Gastrocnemius medialis (tissue), 4 donors: ENCODE data around the gene SEC14L5. TPM values are rescaled to one million over a fixed set of nuclear protein-coding genes. Genes with fewer than 3 reads are reported as not detected.

Experiments used
- ATAC-seq, 2 donors: fragments of 150-250 bp; one replicate each; pipeline ENCODE4 v1.9.1; 2016
- DNase-seq, 2 donors: peaks; one replicate each; pipeline ENCODE4 v3.0.0-alpha.2; 2019
- H3K27ac ChIP-seq, 4 donors: fragments of 200-600 bp; sonication (generic); 1 replicate in 1 of 4; 2 replicates in 3 of 4; pipeline ENCODE4 v1.5.1; 2016 to 2018; ENCODE audit warnings: mild to moderate bottlenecking in 2 of 4, moderate library complexity in 1 of 4
- H3K27me3 ChIP-seq, 3 donors: fragments of 200-600 bp; sonication (generic) in 2 of 3; 1 replicate in 1 of 3; 2 replicates in 2 of 3; pipeline versions ENCODE4 v1.5.1 to v1.6.0; 2016 to 2019; ENCODE audit warnings: mild to moderate bottlenecking in 1 of 3, moderate library complexity in 1 of 3
- H3K36me3 ChIP-seq, 2 donors: fragments of 200-600 bp; sonication (generic) in 1 of 2; one replicate each; pipeline ENCODE4 v1.5.1; 2017 to 2018
- H3K4me1 ChIP-seq, 2 donors: fragments of 200-600 bp; sonication (generic) in 1 of 2; one replicate each; pipeline ENCODE4 v1.5.1; 2016 to 2017; ENCODE audit warnings: mild to moderate bottlenecking in 2 of 2
- H3K4me3 ChIP-seq, 4 donors: fragments of 200-600 bp; sonication (generic) in 3 of 4; 1 replicate in 1 of 4; 2 replicates in 3 of 4; pipeline ENCODE4 v1.5.1; 2016 to 2019; ENCODE audit warnings: mild to moderate bottlenecking in 2 of 4
- H3K9me3 ChIP-seq, 3 donors: fragments of 200-600 bp; sonication (generic) in 2 of 3; 1 replicate in 1 of 3; 2 replicates in 2 of 3; pipeline ENCODE4 v1.5.1; 2016 to 2019
- POLR2A ChIP-seq, 2 donors: fragments of 450-650 bp; IDR thresholded peaks; one replicate each; pipeline ENCODE4 v1.6.1; 2017; ENCODE audit warnings: antibody characterized with exemption in 2 of 2, mild to moderate bottlenecking in 2 of 2, moderate library complexity in 2 of 2
- in situ Hi-C, 4 donors: fragments of 200-750 bp; cut with MboI; loops; one replicate each; pipeline versions ENCODE4 v1.15.0 to v1.8.0; 2017; ENCODE audit warnings: low sequenced_read_pairs in 4 of 4
- intact Hi-C: fragments of 100-400 bp; cut with DNase I; formaldehyde crosslinking; loops from one replicate; pipeline ENCODE4 v1.15.1; 2023; ENCODE audit warnings: low total_unique reads
- total RNA-seq, 4 donors: library from RNA; depleted of rRNA; stranded (reverse); fragments of >200 nt; gene quantifications; one replicate each; pipeline versions ENCODE4 v1.1.0 to v1.2.3, GENCODE V29; 2016
- TF ChIP-seq, protein P1 (sequence below), 5 experiments: fragments of 450-650 bp in 3 of 5; fragments of 200-600 bp in 2 of 5; sonication (generic) in 2 of 5; IDR thresholded peaks in 4 of 5; conservative IDR thresholded peaks in 1 of 5; 1 replicate in 4 of 5; 2 replicates in 1 of 5; pipeline ENCODE4 v1.5.1; 2016 to 2019; ENCODE audit warnings: antibody characterized with exemption in 5 of 5, mild to moderate bottlenecking in 3 of 5, moderate library complexity in 3 of 5

Gene SEC14L5
- total RNA-seq, 4 donors from 2014 or later = 0.85 to 5.8 (median 1.5) TPM

GRCh38 chr16:4931381-4931780 is 26.7 kb upstream of the SEC14L5 start:
- Histone ChIP-seq H3K27me3 (peaks cover 0 to 7% (median 6%) of the 10 kb centered on the region in 3 donors), H3K4me3 (no peak overlapping the region), H3K27ac (no peak overlapping the region), H3K9me3 (peaks cover 0 to 7% (median 4%) of the 10 kb centered on the region in 3 donors), H3K4me1 (peaks cover 12% of the 10 kb centered on the region in 2 donors), H3K36me3 (peaks cover 0 to 8% of the 10 kb centered on the region in 2 donors)
- no peak for TF ChIP-seq POLR2A (IDR thresholded peaks at IDR 0.05)
- TF ChIP-seq, protein P1, sequence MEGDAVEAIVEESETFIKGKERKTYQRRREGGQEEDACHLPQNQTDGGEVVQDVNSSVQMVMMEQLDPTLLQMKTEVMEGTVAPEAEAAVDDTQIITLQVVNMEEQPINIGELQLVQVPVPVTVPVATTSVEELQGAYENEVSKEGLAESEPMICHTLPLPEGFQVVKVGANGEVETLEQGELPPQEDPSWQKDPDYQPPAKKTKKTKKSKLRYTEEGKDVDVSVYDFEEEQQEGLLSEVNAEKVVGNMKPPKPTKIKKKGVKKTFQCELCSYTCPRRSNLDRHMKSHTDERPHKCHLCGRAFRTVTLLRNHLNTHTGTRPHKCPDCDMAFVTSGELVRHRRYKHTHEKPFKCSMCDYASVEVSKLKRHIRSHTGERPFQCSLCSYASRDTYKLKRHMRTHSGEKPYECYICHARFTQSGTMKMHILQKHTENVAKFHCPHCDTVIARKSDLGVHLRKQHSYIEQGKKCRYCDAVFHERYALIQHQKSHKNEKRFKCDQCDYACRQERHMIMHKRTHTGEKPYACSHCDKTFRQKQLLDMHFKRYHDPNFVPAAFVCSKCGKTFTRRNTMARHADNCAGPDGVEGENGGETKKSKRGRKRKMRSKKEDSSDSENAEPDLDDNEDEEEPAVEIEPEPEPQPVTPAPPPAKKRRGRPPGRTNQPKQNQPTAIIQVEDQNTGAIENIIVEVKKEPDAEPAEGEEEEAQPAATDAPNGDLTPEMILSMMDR (IDR thresholded peaks at IDR 0.05 in 4 of 5, conservative IDR thresholded peaks at IDR 0.05 in 1 of 5) = no peak
- in situ Hi-C loops = no loop called here
- no peak for DNase-seq
- intact Hi-C loops = no loop called here
- no peak for ATAC-seq

DNA sequence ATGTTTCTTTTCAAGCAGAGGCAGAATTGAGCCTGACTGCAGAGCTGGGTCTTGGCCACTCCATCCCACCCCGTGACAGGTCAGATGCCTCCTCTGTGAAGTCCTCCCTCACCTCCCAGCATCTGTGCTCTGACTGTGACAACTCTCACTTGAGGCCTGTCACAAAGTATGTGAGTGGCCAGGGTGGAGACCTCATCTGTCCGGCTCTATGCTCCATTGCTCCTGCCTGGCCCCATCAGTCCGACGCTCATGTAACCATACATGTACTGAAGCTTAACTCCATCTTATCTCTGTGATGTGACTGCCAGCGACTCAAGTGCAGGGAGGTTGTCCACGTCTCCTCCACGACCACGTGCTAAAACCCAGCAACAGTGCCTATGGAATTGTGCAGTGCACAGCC is 24.7 kb upstream of the SEC14L5 start:
- intact Hi-C loops = no loop called here
- no peaks in the 10 kb centered on the region for H3K36me3 ChIP-seq
- peaks cover 0 to 10% (median 7%) of the 10 kb centered on the region in 3 donors for H3K27me3 ChIP-seq
- no peaks in the 10 kb centered on the region for H3K9me3 ChIP-seq
- peaks cover 16 to 21% of the 10 kb centered on the region in 2 donors for H3K4me1 ChIP-seq
- no peak for TF ChIP-seq POLR2A (IDR thresholded peaks at IDR 0.05)
- TF ChIP-seq, protein P1 (IDR thresholded peaks at IDR 0.05 in 4 of 5, conservative IDR thresholded peaks at IDR 0.05 in 1 of 5) = no peak
- no peak for DNase-seq
- no peak overlapping the region for H3K27ac ChIP-seq
- H3K4me3 ChIP-seq = no peak overlapping the region
- no peak for ATAC-seq
- in situ Hi-C loops = no loop called here

DNA sequence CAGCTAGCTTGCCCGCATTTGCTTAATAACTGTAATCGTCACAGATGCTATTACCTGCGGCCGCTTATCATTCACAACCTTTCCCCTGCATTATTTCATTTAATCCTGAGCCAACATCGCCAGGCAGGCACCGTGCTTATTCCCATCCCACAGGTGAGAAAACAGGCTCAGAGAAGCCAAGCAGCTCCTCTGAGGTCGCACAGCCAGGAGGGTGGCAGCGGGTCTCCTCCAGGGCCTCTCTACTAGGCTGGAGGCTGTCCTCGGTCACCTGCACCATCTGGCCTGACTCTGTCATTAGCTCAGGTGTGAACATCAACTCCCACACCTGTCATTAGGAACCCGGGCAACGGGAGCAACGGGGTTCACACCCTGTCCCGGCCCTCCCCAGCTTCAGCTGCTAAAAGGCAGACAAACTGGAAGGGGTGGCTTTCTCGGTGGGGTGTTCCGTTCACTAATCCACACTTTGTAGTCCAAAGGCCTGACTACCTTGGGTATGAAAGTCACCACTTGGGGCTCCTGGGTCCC is 24.2 kb upstream of the SEC14L5 start:
- ATAC-seq = no peak
- TF ChIP-seq, protein P1 (IDR thresholded peaks at IDR 0.05 in 4 of 5, conservative IDR thresholded peaks at IDR 0.05 in 1 of 5) = no peak
- no peak for TF ChIP-seq POLR2A (IDR thresholded peaks at IDR 0.05)
- peaks cover 0 to 10% (median 7%) of the 10 kb centered on the region in 3 donors for H3K27me3 ChIP-seq
- H3K4me1 ChIP-seq = peaks cover 16 to 21% of the 10 kb centered on the region in 2 donors
- in situ Hi-C loops (no loop called here), intact Hi-C loops (no loop called here)
- H3K27ac ChIP-seq = no peak overlapping the region
- no peaks in the 10 kb centered on the region for H3K36me3 ChIP-seq
- no peak overlapping the region for H3K4me3 ChIP-seq
- no peaks in the 10 kb centered on the region for H3K9me3 ChIP-seq
- DNase-seq = no peak

DNA sequence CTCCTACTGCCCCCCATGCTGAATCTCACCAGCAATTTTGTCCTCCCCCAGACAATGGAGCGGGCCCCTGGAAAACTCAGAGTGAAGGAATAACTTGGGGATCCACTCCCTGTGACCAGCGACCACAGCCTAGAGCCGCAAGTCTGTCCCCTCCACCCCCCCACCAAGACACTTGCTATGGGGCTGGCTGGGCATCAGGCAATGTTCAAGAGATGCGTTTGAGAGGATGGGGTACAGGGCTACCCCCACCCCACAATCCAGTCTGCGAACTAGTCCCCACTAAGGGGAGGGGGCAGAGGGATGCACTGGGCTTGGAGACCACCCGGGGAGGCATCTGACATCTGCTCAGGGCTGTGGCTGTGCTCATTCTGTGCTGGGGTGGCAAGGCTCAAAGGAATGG is 23.5 kb upstream of the SEC14L5 start:
- intact Hi-C loops = no loop called here
- TF ChIP-seq POLR2A (IDR thresholded peaks at IDR 0.05) = no peak
- TF ChIP-seq, protein P1 (IDR thresholded peaks at IDR 0.05 in 4 of 5, conservative IDR thresholded peaks at IDR 0.05 in 1 of 5) = no peak
- H3K27ac ChIP-seq = no peak overlapping the region
- in situ Hi-C loops = no loop called here
- DNase-seq (no peak), ATAC-seq (no peak)
- H3K4me1 ChIP-seq = peaks cover 16 to 21% of the 10 kb centered on the region in 2 donors
- peaks cover 0 to 10% (median 7%) of the 10 kb centered on the region in 3 donors for H3K27me3 ChIP-seq
- no peaks in the 10 kb centered on the region for H3K36me3 ChIP-seq
- H3K9me3 ChIP-seq = no peaks in the 10 kb centered on the region
- no peak overlapping the region for H3K4me3 ChIP-seq
